Ishikawa (cell line): ENCODE measurements around the gene STAG1.

Source experiments
- CEBPB ChIP-seq: IDR thresholded peaks from 2 replicates; pipeline ENCODE4 v1.6.1; 2012
- CREB1 ChIP-seq: IDR thresholded peaks from 2 replicates; pipeline ENCODE4 v1.6.1; 2012; ENCODE audit warnings: low read depth
- EGR1 ChIP-seq: IDR thresholded peaks from 2 replicates; pipeline ENCODE4 v1.6.1; 2012
- EP300 ChIP-seq: IDR thresholded peaks from 2 replicates; pipeline ENCODE4 v1.6.1; 2012; ENCODE audit warnings: borderline replicate concordance
- FOXM1 ChIP-seq: IDR thresholded peaks from 2 replicates; pipeline ENCODE4 v1.6.1; 2012; ENCODE audit warnings: low read depth, borderline replicate concordance
- MAX ChIP-seq: IDR thresholded peaks from 2 replicates; pipeline ENCODE4 v1.6.1; 2012
- NFIC ChIP-seq: IDR thresholded peaks from 2 replicates; pipeline ENCODE4 v1.6.1; 2012
- RAD21 ChIP-seq: IDR thresholded peaks from 2 replicates; pipeline ENCODE4 v1.6.1; 2012; ENCODE audit warnings: low read depth
- REST ChIP-seq: IDR thresholded peaks from 2 replicates; pipeline ENCODE4 v1.6.1; 2012; ENCODE audit warnings: low read depth, mild to moderate bottlenecking
- TAF1 ChIP-seq: IDR thresholded peaks from 2 replicates; pipeline ENCODE4 v1.6.1; 2012; ENCODE audit warnings: low read depth, mild to moderate bottlenecking
- TCF12 ChIP-seq: IDR thresholded peaks from 2 replicates; pipeline ENCODE4 v1.6.1; 2012; ENCODE audit warnings: low read depth
- TEAD4 ChIP-seq: IDR thresholded peaks from 2 replicates; pipeline ENCODE4 v1.6.1; 2012
- USF1 ChIP-seq: IDR thresholded peaks from 2 replicates; pipeline ENCODE4 v1.6.1; 2012
- YY1 ChIP-seq: IDR thresholded peaks from 2 replicates; pipeline ENCODE4 v1.6.1; 2012; ENCODE audit warnings: low read depth
- ZBTB7A ChIP-seq: IDR thresholded peaks from 2 replicates; pipeline ENCODE4 v1.6.1; 2012; ENCODE audit warnings: low read depth

Gene STAG1

GRCh38 chr3:136545664-136546268 is 206.4 kb downstream of the STAG1 start:
- TF ChIP-seq EGR1 (no peak), FOXM1 (no peak), TCF12 (no peak), TEAD4 (no peak), NFIC (no peak), EP300 (no peak), YY1 (no peak)

- TF ChIP-seq TCF12 (no peak), FOXM1 (no peak), RAD21 (no peak), YY1 (no peak), CREB1 (no peak), CEBPB (no peak), ZBTB7A (no peak), EP300 (no peak), TEAD4 (no peak), REST (no peak), EGR1 (no peak), MAX (no peak), TAF1 (no peak), USF1 (no peak), NFIC (no peak)
Observed at GRCh38 chr3:136544532-136544931, 207.6 kb downstream of the STAG1 start.

- no peak for TF ChIP-seq RAD21
Observed at GRCh38 chr3:136543385-136543784, 208.8 kb downstream of the STAG1 start.

- TF ChIP-seq YY1 = no peak
- no peak for TF ChIP-seq ZBTB7A
- TF ChIP-seq NFIC = no peak
- no peak for TF ChIP-seq REST
- no peak for TF ChIP-seq EGR1
- no peak for TF ChIP-seq TEAD4
- no peak for TF ChIP-seq TAF1
- no peak for TF ChIP-seq MAX
- TF ChIP-seq FOXM1 = no peak
- no peak for TF ChIP-seq RAD21
- TF ChIP-seq EP300 = no peak
- no peak for TF ChIP-seq CEBPB
- no peak for TF ChIP-seq CREB1
- no peak for TF ChIP-seq TCF12
- TF ChIP-seq USF1 = no peak
Observed at GRCh38 chr3:136535906-136536305, 216.3 kb downstream of the STAG1 start.

- TF ChIP-seq ZBTB7A (no peak), RAD21 (no peak), FOXM1 (no peak), NFIC (no peak), EP300 (no peak), YY1 (no peak), USF1 (no peak), TEAD4 (no peak), MAX (no peak), CREB1 (no peak)
Observed at GRCh38 chr3:136532766-136533165, 219.4 kb downstream of the STAG1 start.

GRCh38 chr3:136518102-136518501 is 234.1 kb downstream of the STAG1 start:
- TF ChIP-seq MAX (no peak), CEBPB (no peak), RAD21 (no peak), TCF12 (no peak), EGR1 (no peak), CREB1 (no peak), TEAD4 (no peak), ZBTB7A (no peak), EP300 (no peak), TAF1 (no peak), NFIC (no peak)
